Loucy (cell line): ENCODE data around the gene LRP1-AS.

Experiments used
- EZH2phosphoT487 ChIP-seq: fragments of 200-600 bp; IDR thresholded peaks from 2 replicates; pipeline ENCODE4 v1.6.1; 2018; ENCODE audit warnings: antibody characterized with exemption, mild to moderate bottlenecking, moderate library complexity, borderline replicate concordance
- TF ChIP-seq, protein P1 (sequence below): fragments of 200-600 bp; sonication (generic); conservative IDR thresholded peaks from 2 replicates; pipeline ENCODE4 v1.5.1; 2014; ENCODE audit warnings: mild to moderate bottlenecking, antibody characterized with exemption, low read length

GRCh38 chr12:57103856-57104255, 43.6 kb downstream of the LRP1-AS start:
- TF ChIP-seq, protein P1, sequence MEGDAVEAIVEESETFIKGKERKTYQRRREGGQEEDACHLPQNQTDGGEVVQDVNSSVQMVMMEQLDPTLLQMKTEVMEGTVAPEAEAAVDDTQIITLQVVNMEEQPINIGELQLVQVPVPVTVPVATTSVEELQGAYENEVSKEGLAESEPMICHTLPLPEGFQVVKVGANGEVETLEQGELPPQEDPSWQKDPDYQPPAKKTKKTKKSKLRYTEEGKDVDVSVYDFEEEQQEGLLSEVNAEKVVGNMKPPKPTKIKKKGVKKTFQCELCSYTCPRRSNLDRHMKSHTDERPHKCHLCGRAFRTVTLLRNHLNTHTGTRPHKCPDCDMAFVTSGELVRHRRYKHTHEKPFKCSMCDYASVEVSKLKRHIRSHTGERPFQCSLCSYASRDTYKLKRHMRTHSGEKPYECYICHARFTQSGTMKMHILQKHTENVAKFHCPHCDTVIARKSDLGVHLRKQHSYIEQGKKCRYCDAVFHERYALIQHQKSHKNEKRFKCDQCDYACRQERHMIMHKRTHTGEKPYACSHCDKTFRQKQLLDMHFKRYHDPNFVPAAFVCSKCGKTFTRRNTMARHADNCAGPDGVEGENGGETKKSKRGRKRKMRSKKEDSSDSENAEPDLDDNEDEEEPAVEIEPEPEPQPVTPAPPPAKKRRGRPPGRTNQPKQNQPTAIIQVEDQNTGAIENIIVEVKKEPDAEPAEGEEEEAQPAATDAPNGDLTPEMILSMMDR, result no peak
- no peak for TF ChIP-seq EZH2phosphoT487
